Glomerular endothelial cell (primary cell): Measurements from ENCODE around the gene KRT35. TPM values are rescaled to one million over a fixed set of nuclear protein-coding genes. Genes with fewer than 3 reads are reported as not detected.
"Not testable (repeated sequence)": the region's sequence is repeated elsewhere in the genome, so short reads cannot be mapped to it uniquely, and the experiment has no call there.

Experiments
- DNase-seq: peaks from one replicate; pipeline ENCODE4 v3.0.0-alpha.2; 2011; ENCODE audit warnings: low read depth, low spot score; ENCODE audit errors: extremely low read depth
- total RNA-seq: library from RNA; depleted of rRNA; stranded (reverse); fragments of >200 nt; gene quantifications from 2 replicates; pipeline ENCODE4 v1.2.3, GENCODE V29; 2015

The KRT35 gene
- total RNA-seq, 1 donor from 2014 or later = not detected

DNA sequence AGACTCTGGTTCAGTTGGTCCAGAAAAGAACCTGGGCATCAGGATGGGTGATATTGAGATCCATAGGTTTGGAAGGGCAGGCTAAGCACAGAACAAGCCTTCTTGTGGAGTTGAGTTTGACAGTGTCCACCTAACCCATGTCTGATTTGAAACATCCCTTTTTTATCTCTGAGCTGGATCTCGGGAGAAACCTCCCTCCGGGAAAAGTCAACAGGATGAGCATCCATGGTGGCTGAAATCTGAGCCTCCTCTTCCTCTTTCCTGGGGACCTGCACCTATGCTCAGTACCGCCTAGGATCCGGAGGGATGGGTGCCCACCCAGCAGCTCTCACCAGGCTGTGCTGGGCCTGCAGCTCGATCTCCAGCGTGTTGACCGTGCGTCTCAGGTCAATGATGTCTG is 17.2 kb downstream of the KRT35 start:
- DNase-seq = no peak

DNA sequence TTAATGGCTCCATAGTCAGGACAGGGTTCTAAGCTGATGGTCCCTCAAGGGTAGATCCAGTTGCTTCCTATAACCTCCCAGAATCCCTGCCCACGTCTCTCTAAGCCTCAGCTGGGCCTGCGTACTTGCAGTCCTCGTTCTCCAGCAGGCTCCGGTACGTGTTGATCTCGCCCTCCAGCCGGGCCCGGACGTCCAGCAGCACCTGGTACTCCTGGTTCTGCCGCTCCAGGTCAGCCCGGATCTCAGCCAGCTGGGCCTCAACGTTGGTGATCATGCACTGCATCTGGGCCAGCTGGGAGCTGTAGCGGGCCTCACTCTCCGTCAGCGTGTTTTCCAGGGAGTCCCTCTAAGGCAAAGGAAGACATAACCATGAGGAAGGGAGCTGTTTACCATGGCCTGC is 18.2 kb downstream of the KRT35 start:
- DNase-seq = no peak

DNA sequence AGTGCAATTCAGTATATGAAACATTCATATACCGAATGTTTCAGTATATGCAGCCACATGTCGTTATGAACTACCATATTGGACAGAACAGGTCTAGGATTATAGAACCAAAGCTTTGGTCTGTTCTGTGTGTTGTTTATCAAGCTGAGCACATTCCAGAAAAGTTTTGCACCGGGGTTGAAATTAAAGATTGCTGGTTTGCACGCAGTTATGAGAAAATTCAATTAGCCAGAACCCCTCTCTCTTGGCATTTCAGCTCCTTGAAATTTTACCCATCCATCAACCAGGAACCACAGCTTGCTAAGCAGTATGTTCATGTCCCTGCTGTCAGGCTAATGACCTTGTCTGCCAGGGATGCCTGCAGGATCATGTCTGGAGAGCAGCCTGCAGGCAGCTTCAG is 23.3 kb downstream of the KRT35 start:
- no peak for DNase-seq

DNA sequence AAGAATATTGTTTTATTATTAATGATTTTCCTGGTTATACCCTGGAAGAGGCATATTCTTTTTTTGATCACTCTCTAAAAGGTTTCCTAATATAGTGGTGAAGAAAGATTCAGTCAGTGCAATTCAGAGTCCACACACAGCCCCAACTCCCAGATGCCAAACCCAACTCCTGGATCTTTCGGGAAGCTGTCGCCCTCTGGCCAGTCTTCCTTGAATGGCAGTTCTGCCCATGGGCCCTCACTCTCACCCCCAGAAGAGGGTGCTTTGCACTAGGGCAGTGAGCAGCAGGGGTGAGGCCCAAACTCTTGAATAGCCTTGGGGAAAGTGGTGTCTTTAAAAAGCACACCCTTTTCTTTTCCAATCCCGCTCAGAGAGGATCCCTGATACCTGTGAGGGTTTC is 24.7 kb downstream of the KRT35 start:
- no peak for DNase-seq

DNA sequence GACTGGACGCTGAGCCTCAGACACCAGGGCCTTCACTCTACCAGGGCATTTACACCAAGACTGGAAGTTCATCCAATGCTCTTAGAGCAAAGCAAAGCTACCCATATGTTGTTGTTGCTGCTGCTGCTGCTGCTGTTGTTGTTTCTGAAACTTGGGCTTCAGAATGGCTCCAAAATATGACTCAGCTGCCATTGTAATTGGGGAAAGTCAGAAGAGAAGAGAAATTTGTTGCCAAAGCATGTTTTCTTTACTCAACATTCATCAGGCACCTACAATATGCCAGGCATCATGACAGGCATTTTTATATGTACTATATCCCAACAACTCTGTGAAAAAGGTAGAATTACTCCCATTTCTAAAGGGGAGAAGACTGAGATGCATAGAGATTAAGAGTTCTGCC is 25.7 kb downstream of the KRT35 start:
- DNase-seq = no peak

DNA sequence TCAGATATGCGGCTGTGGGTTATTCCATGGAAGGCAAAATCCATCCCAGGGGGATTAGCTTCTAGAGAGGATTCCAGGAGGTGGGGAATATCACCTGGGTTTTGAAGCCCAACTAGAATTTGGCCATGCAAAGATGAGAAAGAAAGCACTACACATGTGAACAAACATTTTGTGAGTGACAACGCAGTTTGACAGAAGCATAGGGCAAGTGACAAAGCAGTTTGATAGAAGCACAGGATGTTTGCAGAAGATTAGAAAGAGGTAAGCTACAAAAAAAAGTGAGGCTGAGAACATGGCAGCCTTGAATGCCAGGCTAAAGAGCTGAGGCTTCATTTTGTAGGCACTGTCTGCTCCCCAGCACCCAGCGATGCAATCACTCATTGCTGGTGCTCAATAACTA is 27.9 kb downstream of the KRT35 start:
- DNase-seq = no peak

DNA sequence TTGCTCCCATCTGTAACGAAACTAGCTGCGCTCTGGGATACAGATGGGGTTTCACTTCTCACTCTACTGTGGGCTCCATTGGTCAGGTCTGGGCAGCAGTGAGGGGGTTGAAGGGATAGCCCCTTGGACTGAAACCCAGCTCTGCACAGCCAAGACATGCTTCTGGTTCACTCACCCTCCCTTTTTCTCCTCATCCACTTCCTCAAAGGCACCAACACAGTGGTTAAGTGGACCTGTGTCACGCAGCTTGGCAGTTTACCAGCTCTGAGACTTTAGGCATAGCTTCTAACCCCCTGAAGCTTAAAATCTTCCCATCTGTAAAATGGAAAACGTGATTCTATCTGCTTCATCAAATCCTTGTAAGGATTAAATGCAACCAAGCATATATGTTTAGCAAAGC is 28.7 kb downstream of the KRT35 start:
- no peak for DNase-seq

DNA sequence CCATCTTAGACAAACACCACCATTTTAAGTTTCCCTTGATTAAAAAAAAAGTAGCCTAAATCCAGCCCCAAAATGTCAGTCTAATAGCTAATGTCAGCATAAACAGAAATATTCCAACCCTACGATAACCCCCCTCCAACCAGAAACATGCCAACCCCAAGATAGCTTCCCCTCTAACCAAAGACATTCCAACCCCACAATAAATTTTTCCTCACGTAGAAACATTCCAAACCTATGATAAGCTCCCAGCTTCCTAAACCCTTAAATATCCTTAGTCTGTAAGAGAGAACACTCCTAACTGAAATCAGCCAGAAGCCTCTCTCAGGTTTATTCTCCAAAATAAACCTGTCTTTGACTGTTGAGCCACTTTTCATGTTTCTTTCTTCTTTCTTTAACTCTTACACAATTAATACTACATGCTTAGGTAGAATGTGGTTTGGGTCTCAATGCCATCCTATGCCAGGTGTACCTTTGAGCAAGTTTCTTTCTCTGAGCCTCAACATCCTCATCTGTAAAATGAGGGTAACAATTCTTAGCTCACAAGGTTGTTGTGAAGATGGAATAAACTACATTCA is 29.7 kb downstream of the KRT35 start:
- no peak for DNase-seq

DNA sequence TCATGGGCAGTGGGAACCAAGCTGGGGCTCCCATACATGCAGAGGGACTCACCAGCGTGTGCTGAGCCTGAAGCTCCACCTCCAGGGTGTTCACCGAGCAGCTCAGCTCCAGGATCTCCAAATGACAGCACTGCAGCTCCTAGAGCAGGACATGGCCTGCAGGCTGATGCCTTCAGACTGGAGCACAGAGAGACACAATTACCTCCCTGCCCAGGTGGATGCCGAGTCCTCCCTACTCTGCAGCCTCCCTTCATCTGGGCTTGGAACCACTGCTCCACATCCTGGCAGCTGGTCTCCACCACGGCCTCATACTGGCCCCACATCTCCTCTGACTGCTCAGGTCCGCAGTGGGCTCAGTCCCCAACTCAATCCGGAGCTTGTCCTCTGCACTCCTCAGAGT is 31.9 kb downstream of the KRT35 start:
- DNase-seq = no peak

DNA sequence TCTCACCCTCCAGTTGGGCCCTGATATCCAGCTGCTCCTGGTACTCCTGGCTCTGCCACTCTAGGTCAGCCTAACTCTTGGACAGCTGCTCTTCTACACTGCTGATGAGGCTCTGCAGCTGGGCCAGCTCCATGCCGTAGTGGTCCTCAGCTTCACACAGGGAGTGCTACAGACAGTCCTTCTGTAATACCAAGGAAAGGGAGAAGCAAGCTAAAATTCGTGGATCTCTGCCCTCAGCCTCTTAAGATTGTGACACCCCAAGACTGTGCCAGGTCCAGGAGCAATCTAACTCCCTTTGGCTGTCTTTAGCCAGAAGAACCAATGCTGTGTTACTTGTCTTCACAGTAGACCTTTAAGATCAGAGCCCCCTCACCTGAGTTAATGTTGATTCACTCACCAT is 32.4 kb downstream of the KRT35 start:
- no peak for DNase-seq

DNA sequence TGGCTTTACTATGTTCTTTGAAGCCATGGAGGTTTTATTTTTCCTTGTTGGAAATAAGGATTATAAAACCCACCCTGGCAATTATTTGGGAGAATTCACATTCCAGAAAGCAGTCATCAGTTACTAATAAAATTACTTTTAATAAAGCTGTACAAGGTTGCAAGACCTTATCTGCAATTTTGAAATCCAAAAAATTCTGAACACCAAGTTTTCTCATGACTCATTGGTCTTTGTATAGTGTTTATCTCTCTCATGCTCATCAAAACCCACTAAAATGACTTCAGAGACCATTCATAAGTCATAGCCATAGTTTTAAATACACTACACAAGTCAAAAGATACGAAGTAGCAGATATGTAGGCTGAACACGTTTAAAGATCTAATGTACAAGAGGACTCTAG is 34.1 kb downstream of the KRT35 start:
- no peak for DNase-seq

DNA sequence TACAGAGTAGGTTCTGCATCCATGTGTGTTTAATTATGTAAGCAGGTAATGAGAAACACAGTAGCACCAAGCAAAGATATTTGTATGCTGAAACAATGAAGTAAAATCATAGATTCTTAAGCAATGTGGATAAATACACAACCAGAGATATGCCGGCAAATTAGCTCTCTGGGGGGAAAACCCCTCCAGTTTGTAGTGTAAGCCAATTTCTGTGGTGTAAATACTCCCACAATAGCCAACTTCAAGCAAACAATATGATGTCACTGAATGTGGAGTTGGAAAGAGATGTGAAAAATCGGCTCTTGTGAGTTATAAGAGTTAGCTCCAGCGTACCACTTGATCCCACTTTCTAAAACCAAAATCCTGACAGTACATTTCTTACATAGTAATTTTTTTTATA is 36.3 kb downstream of the KRT35 start:
- no peak for DNase-seq

DNA sequence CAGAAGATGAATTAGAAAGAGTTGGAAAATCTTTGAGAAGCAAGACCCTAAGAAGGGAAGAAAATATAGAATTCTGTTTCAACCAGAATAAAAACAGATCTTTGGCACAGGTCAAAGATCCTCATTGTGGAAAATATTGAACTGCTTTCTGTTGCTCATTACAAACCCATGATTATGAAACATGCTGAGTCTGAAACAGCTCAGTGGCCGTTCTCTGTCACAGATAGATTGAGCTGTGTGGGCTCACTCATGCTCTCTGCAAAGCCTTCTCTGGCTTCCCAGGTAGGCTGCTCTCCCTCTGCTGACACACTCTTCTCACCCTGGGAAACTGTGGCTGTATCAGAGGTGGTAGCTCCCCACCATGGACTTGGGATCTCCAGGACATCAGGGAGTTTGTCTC is 36.8 kb downstream of the KRT35 start:
- no peak for DNase-seq

DNA sequence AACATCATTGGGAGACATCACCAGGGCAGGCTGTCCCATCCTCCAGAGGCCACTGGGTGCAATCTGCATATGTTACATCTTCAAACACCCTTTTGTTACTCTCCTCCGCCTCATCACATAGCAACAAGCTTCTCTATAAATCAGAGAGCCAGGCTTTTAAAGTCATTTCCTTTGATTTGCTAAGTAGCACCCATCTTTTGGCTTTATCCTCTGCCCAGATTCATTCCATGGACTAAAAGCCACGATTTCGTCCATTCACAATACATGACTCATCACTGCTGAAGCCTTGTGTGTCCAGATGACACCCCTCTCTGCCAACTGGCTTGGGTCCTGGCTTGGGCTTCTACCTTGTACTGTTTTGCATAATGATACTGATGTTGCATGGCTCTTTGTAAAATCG is 38.2 kb downstream of the KRT35 start:
- DNase-seq = no peak

DNA sequence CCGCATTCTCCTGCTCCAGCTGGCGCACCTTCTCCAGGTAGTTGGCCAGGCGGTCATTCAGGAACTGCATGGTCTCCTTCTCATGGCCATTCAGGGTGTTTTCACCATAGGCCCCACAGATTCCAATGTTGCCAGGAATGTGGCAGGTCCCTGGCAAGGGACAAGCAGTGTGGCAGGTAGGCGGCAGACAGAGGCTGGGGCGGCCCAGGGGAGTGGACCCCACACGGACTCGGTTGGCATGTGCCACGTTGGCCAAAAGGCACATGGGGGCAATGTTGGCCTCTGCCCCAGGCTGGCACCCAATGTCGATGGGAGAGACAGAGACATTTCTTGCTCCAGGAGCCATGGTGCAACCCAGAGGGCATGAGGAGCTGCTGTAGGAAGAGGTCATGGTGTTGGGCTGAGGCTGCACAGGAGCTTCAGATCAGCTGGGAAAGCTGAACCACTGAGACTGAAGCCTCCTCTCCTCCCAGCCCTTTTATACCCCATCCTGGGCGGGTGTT is 40.4 kb downstream of the KRT35 start, which contains the start of gene KRT38:
Gene KRT38 (minus strand): TSS at position 453 of the 503 bp plus-strand sequence. CDS start 62 bp downstream, at position 391.
- DNase-seq = no peak

DNA sequence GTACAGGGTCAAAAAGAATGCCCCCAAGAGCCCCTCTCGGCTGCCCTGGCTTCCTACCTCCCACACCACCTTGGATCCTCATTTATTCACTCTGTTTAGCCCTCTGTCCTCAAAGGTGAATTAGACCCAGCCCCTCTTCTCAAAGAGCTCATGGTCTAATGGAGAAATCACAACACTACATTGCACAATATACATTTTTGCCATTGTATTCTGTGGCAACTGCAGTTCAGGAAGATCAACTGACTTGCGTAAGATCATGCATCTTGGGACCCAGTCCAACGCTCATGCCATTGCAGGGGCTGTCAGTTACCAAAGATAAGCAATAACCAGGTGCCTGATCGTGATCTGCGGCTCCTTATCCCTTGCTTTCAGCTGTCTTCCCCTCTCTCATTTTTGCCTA is 41.6 kb downstream of the KRT35 start:
- DNase-seq = no peak

DNA sequence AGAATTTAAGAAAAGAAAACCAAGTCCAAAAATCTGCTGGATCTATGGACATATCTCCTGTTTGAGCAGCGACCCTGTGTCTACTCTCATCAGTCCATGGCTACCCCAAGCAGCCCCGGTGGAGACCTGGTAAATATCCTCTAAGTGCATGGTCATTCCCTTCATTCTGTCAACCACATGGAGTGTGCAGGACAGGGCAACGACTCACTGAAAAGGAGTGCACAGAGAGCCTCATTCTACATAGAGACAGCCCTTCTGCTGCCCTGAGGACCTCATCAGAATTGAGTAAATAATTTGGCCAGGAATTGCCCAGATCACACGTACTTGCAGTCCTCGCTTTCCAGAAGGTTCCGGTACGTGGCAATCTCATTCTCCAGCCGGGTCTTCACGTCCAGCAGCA is 43.2 kb downstream of the KRT35 start:
- DNase-seq = no peak

DNA sequence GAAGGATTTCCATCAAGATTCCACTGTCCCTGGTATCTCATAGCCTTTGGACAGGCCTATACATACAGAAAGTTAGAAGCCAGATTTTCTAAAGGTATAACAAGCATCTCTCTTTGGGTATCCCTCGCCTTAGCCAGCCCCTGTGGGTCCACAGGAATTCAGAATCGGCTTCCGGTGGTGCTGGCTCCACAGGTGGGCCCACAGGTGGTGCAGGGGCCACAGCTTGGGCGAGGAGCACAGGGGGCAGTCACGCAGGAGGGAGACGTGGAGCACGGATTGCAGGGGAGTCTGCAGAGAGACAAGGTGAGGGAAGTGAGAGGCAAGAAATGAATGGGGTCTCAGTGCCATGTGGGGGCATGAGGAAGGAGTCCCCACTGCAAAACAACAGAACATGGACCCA is 43.7 kb downstream of the KRT35 start:
- no peak for DNase-seq

DNA sequence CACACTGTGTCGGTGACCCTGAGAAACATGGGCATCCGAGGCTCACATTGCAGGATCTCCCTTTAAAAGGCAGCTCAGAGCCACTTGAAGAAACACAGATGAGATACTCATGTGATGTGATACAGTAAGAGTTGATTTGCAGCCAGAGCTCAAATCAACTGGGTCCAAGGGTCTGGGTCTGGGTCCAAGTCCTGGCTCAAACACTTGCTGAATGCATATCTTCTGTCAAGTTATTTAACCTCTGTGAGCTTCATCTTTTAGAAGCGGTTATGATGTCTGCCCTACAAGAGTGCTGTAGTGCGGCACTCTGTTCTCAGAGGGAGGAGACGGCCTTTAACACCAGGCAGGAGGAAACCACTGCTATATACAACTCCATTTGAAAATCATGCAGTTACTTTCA is 46.5 kb downstream of the KRT35 start:
- DNase-seq = no peak

DNA sequence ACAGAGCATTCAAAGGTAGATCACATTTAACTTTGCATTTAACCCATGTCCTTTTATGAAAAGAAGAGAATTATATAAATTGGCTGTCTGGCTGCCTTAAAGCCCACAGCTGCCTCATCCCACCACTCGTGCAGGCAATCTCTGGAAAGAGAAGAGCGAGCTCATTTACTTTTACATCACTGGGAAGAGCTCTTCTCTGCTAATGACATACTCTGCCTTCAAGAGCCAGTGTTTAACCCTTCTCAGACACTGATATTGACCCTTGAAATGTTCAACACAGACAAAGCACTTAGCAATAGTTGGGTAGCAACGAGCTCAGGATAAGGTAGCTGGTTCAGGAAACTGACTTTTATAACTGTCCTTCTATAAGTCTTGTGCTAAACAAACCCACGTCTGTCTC is 46.9 kb downstream of the KRT35 start:
- no peak for DNase-seq

DNA sequence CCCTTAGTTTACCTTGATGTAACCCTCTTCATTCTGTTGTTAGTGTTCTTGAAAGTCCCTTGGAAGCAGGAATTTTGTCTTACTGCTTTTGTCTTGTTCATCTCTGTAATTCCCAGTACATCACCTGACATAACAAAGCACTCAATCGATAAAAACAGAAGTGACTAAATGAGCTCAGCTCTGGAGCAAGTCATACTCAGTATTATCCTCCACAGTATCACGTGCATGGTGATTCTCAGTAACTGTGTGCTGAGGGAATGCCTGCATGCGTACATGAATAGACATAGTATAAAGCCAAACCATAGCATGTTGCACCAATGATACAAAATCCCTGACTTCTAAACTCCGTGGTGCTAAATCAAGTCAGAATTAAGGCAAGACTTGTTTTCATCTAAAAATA is 47.4 kb downstream of the KRT35 start:
- no peak for DNase-seq

DNA sequence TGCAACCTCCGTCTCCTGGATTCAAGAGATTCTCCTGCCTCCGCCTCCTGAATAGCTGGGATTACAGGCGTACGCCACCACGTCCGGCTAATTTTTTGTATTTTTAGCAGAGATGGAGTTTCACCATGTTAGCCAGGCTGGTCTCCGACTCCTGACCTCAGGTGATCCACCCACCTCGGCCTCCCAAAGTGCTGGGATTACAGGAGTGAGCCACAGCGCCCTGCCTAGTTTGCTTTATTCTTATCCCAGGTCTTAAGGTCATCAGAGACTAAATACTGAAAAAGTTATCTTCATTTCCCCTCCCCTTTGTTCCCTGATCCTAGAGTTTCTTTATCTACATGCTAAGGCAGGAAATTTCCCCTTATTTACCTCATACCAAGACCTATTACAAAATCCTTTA is 50.6 kb downstream of the KRT35 start:
- DNase-seq = not testable (repeated sequence)

DNA sequence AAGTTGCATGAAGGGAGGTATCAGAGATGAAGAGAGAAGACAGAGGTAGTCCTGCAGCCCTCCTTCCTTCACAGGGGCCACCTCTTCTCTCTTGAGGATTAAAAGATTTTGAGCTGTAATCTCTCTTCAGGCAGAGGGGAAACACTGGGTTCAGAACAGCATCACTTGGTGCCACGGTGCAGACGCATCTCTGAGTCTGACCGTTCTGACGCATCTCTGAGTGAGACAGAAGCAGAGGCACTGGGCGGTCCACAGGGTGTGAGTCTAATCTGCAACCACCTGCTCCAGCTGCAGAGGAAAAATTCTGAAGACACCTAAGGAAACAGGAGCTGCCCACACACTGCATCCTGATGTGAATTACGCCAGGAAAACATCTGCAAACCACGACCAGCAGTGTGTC is 51.3 kb downstream of the KRT35 start:
- no peak for DNase-seq
